OCI-LY1 (cell line): ENCODE data around the gene NUCB2.

Experiments
- H2AFZ ChIP-seq: fragments of 200-600 bp; sonication (generic), shearing (Covaris generic); 2 replicates; pipeline ENCODE4 v1.6.0; 2014; ENCODE audit warnings: antibody characterized with exemption, mild to moderate bottlenecking, low read length
- H3F3A ChIP-seq: fragments of 200-600 bp; sonication (generic), shearing (Covaris generic); 2 replicates; pipeline ENCODE4 v1.6.0; 2014; ENCODE audit warnings: mild to moderate bottlenecking, antibody characterized with exemption, low read length, moderate library complexity; ENCODE audit not compliant: insufficient read depth
- H3K27ac ChIP-seq: fragments of 200-600 bp; sonication (generic); 2 replicates; pipeline ENCODE4 v1.5.1; 2014; ENCODE audit warnings: low read length, mixed run types, mild to moderate bottlenecking, low read depth; ENCODE audit not compliant: poor library complexity, severe bottlenecking
- H3K27me3 ChIP-seq: fragments of 200-600 bp; sonication (generic); 2 replicates; pipeline ENCODE4 v1.6.0; 2014; ENCODE audit warnings: antibody characterized with exemption, mild to moderate bottlenecking, low read length, moderate library complexity; ENCODE audit not compliant: insufficient read depth
- H3K36me3 ChIP-seq: fragments of 200-600 bp; sonication (generic); 2 replicates; pipeline ENCODE4 v1.6.1; 2014; ENCODE audit warnings: mild to moderate bottlenecking, antibody characterized with exemption, low read length, moderate library complexity, mixed read lengths; ENCODE audit not compliant: insufficient read depth
- H3K4me1 ChIP-seq: fragments of 200-600 bp; sonication (generic); 2 replicates; pipeline ENCODE4 v1.5.1; 2014; ENCODE audit warnings: mild to moderate bottlenecking, low read length, moderate library complexity; ENCODE audit not compliant: insufficient read depth, severe bottlenecking
- H3K4me2 ChIP-seq: fragments of 200-600 bp; sonication (generic), shearing (Covaris generic); 2 replicates; pipeline ENCODE4 v1.6.1; 2014; ENCODE audit warnings: low read length
- H3K4me3 ChIP-seq: fragments of 200-600 bp; sonication (generic); 2 replicates; pipeline ENCODE4 v1.5.1; 2014; ENCODE audit warnings: low read length, low read depth, mild to moderate bottlenecking, mixed read lengths; ENCODE audit not compliant: poor library complexity, severe bottlenecking
- H3K79me2 ChIP-seq: fragments of 200-600 bp; shearing (Covaris generic); 2 replicates; pipeline ENCODE4 v1.6.1; 2016; ENCODE audit warnings: mixed run types, low read length, mixed read lengths; ENCODE audit not compliant: insufficient read depth
- H3K9ac ChIP-seq: fragments of 200-600 bp; sonication (generic), shearing (Covaris generic); 2 replicates; pipeline ENCODE4 v1.6.1; 2014; ENCODE audit warnings: mild to moderate bottlenecking, low read length, mixed read lengths
- H3K9me2 ChIP-seq: fragments of 200-600 bp; sonication (generic), shearing (Covaris generic); 2 replicates; pipeline ENCODE4 v1.6.1; 2014; ENCODE audit warnings: low read depth, mild to moderate bottlenecking, low read length, mixed read lengths
- H3K9me3 ChIP-seq: fragments of 200-600 bp; shearing (Covaris generic); 2 replicates; pipeline ENCODE4 v1.6.1; 2014; ENCODE audit warnings: low read length, mixed read lengths
- H4K20me1 ChIP-seq: fragments of 200-600 bp; sonication (generic), shearing (Covaris generic); 2 replicates; pipeline ENCODE4 v1.6.0; 2016; ENCODE audit warnings: mild to moderate bottlenecking, low read length; ENCODE audit not compliant: insufficient read depth
- CTCF ChIP-seq: fragments of 200-600 bp; sonication (generic), shearing (Covaris generic); IDR thresholded peaks from 2 replicates; pipeline ENCODE4 v1.5.1; 2017; ENCODE audit warnings: mild to moderate bottlenecking, antibody characterized with exemption, low read length, moderate library complexity, mixed read lengths
- EZH2 ChIP-seq: fragments of 200-600 bp; sonication (generic), shearing (Covaris generic); IDR thresholded peaks from 2 replicates; pipeline ENCODE4 v1.8.0; 2017; ENCODE audit warnings: borderline replicate concordance, mixed run types, mild to moderate bottlenecking, antibody characterized with exemption, low read length, moderate library complexity, mixed read lengths

Gene NUCB2

GRCh38 chr11:17252704-17253103, 23.8 kb upstream of the NUCB2 start:
- H3K9ac ChIP-seq: no peak overlapping the region
- H3K36me3 ChIP-seq: no peaks in the 10 kb centered on the region
- TF ChIP-seq EZH2 (no peak), CTCF (no peak)
- no peak overlapping the region for H3K27ac ChIP-seq
- no peaks in the 10 kb centered on the region for H3K9me2 ChIP-seq
- H3K27me3 ChIP-seq: no peaks in the 10 kb centered on the region; the same call in 1 of the 2 replicates
- no peaks in the 10 kb centered on the region for H3F3A ChIP-seq
- H3K4me1 ChIP-seq: no peaks in the 10 kb centered on the region
- no peaks in the 10 kb centered on the region for H4K20me1 ChIP-seq
- no peak overlapping the region for H3K4me2 ChIP-seq
- H3K79me2 ChIP-seq: no peaks in the 10 kb centered on the region
- H2AFZ ChIP-seq: no peak overlapping the region
- no peaks in the 10 kb centered on the region for H3K9me3 ChIP-seq
- no peak overlapping the region for H3K4me3 ChIP-seq

- Histone ChIP-seq H3K9me2 (no peaks in the 10 kb centered on the region), H3K9ac (no peak overlapping the region), H4K20me1 (no peaks in the 10 kb centered on the region), H3K36me3 (no peaks in the 10 kb centered on the region), H3K27ac (no peak overlapping the region), H3K4me2 (no peak overlapping the region), H3K27me3 (no peaks in the 10 kb centered on the region), H3F3A (no peaks in the 10 kb centered on the region), H3K9me3 (no peaks in the 10 kb centered on the region), H2AFZ (no peak overlapping the region), H3K4me1 (no peaks in the 10 kb centered on the region), H3K79me2 (no peaks in the 10 kb centered on the region), H3K4me3 (no peak overlapping the region)
- TF ChIP-seq CTCF: no peak
- no peak for TF ChIP-seq EZH2
These were observed 20.0 kb upstream of the NUCB2 start for GRCh38 chr11:17256512-17256911.

GRCh38 chr11:17257196-17257595, 19.3 kb upstream of the NUCB2 start:
- TF ChIP-seq CTCF: no peak
- no peak for TF ChIP-seq EZH2
- H3K4me3 ChIP-seq: no peak overlapping the region
- H3K27me3 ChIP-seq: no peaks in the 10 kb centered on the region
- H3K9me2 ChIP-seq: no peaks in the 10 kb centered on the region
- no peak overlapping the region for H3K4me2 ChIP-seq
- H3K9me3 ChIP-seq: no peaks in the 10 kb centered on the region
- no peak overlapping the region for H2AFZ ChIP-seq
- H3K4me1 ChIP-seq: no peaks in the 10 kb centered on the region
- no peak overlapping the region for H3K27ac ChIP-seq
- H3F3A ChIP-seq: no peaks in the 10 kb centered on the region
- H3K9ac ChIP-seq: no peak overlapping the region
- no peaks in the 10 kb centered on the region for H3K36me3 ChIP-seq
- H4K20me1 ChIP-seq: no peaks in the 10 kb centered on the region
- no peaks in the 10 kb centered on the region for H3K79me2 ChIP-seq
